ENCODE data around the gene RBM41.
"Not testable (repeated sequence)": the region's sequence is repeated elsewhere in the genome, so short reads cannot be mapped to it uniquely, and the experiment has no call there.

DNA sequence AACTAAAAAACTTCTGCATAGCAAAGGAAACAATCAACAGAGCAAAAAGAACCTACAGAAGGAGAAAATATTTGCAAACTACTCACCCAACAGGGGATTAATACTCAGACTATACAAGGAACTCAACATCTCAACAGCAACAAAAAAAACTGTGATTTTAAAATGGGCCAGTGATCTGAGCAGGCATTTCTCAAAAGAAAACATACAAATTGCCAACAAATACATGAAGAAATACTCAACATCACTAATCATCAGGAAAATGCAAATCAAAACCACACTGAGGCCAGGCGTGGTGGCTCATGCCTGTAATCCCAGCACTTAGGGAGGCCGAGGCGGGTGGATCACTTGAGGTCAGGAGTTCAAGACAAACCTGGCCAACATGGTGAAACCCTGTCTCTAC lies 60.9 kb downstream of the RBM41 start:
- TF ChIP-seq, protein P1, sequence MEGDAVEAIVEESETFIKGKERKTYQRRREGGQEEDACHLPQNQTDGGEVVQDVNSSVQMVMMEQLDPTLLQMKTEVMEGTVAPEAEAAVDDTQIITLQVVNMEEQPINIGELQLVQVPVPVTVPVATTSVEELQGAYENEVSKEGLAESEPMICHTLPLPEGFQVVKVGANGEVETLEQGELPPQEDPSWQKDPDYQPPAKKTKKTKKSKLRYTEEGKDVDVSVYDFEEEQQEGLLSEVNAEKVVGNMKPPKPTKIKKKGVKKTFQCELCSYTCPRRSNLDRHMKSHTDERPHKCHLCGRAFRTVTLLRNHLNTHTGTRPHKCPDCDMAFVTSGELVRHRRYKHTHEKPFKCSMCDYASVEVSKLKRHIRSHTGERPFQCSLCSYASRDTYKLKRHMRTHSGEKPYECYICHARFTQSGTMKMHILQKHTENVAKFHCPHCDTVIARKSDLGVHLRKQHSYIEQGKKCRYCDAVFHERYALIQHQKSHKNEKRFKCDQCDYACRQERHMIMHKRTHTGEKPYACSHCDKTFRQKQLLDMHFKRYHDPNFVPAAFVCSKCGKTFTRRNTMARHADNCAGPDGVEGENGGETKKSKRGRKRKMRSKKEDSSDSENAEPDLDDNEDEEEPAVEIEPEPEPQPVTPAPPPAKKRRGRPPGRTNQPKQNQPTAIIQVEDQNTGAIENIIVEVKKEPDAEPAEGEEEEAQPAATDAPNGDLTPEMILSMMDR (conservative IDR thresholded peaks at IDR 0.05), result not testable (repeated sequence)
- TF ChIP-seq EZH2 (IDR thresholded peaks at IDR 0.05; ENCODE audit: low read depth), result not testable (repeated sequence)

Data from PC-9 (cell line).